C4-2B (cell line): ENCODE results near the gene TFEB.

Experiments used
- CTCF ChIP-seq: fragments of 450-650 bp; conservative IDR thresholded peaks from 2 replicates; pipeline ENCODE4 v1.5.1; 2017; ENCODE audit warnings: mild to moderate bottlenecking
- ZFX ChIP-seq: fragments of 450-650 bp; IDR thresholded peaks from 2 replicates; pipeline ENCODE4 v1.6.1; 2017

GRCh38 chr6:41652866-41653652 lies 82.3 kb downstream of the TFEB start:
- TF ChIP-seq CTCF (no peak; the same call in 1 of the 2 replicates), ZFX (no peak)
